Measurements from ENCODE around the gene TULP3.

DNA sequence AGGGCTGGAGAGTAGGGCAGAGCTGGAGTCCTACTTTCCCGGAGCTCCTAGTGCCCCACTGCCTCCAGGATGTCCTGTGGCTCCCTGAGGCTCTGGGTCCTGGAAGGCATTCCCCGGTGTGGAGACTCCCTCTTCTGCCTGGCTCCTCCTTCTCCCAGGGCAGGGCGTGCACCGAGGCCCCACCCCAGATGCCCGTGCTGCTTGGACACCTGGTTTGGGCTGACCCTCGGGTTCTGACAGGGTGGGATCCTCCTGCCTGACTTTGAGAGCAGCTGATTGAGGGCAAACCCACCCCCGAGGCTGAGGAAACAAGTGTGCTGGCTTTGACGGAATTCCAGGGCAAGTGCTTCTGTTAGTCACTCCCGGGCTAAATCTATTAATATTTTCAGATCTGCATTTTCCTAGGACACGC is 83.9 kb downstream of the TULP3 start:
- TF ChIP-seq POLR2A (IDR thresholded peaks at IDR 0.05) = no peak
- TF ChIP-seq, protein P1, sequence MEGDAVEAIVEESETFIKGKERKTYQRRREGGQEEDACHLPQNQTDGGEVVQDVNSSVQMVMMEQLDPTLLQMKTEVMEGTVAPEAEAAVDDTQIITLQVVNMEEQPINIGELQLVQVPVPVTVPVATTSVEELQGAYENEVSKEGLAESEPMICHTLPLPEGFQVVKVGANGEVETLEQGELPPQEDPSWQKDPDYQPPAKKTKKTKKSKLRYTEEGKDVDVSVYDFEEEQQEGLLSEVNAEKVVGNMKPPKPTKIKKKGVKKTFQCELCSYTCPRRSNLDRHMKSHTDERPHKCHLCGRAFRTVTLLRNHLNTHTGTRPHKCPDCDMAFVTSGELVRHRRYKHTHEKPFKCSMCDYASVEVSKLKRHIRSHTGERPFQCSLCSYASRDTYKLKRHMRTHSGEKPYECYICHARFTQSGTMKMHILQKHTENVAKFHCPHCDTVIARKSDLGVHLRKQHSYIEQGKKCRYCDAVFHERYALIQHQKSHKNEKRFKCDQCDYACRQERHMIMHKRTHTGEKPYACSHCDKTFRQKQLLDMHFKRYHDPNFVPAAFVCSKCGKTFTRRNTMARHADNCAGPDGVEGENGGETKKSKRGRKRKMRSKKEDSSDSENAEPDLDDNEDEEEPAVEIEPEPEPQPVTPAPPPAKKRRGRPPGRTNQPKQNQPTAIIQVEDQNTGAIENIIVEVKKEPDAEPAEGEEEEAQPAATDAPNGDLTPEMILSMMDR (IDR thresholded peaks at IDR 0.05) = no peak
